Umbilical cord (tissue), 1 donor: ENCODE measurements around the gene ICAM4. TPM values are rescaled to one million over a fixed set of nuclear protein-coding genes. Genes with fewer than 3 reads are reported as not detected.

Experiments used
- total RNA-seq: library from RNA; depleted of rRNA; stranded (reverse); fragments of >200 nt; gene quantifications from one replicate; pipeline ENCODE4 v1.2.3, GENCODE V29; 2014; ENCODE audit warnings: low replicate concordance; ENCODE audit not compliant: insufficient read depth

The ICAM4 gene
- total RNA-seq, 1 donor from 2014 or later: 4.1 TPM

Other genes starting within 250 kb of the ICAM4 start
- gene SHFL, start 200.6 kb upstream of the ICAM4 start, total RNA-seq: 16.9 TPM
- gene ANGPTL6, start 184.3 kb upstream of the ICAM4 start, total RNA-seq: 1.7 TPM
- 26.0 TPM for gene PPAN, start 180.6 kb upstream of the ICAM4 start, total RNA-seq
- 18.5 TPM for gene P2RY11, start 175.3 kb upstream of the ICAM4 start, total RNA-seq
- gene EIF3G, start 167.1 kb upstream of the ICAM4 start, total RNA-seq: 216 TPM
- 11.3 TPM for gene DNMT1, start 92.0 kb upstream of the ICAM4 start, total RNA-seq
- 19.0 TPM for gene S1PR2, start 55.6 kb upstream of the ICAM4 start, total RNA-seq
- gene MRPL4, start 34.7 kb upstream of the ICAM4 start, total RNA-seq: 25.8 TPM
- gene ICAM1, start 15.8 kb upstream of the ICAM4 start, total RNA-seq: 14.2 TPM
- gene ICAM5, start 3.0 kb downstream of the ICAM4 start, total RNA-seq: 3.4 TPM
- gene ZGLP1, start 22.9 kb downstream of the ICAM4 start, total RNA-seq: 1.7 TPM
- gene FDX2, start 29.1 kb downstream of the ICAM4 start, total RNA-seq: 18.3 TPM
- 5.8 TPM for gene RAVER1, start 46.6 kb downstream of the ICAM4 start, total RNA-seq
- gene ICAM3, start 52.7 kb downstream of the ICAM4 start, total RNA-seq: 1.4 TPM
- gene TYK2, start 93.6 kb downstream of the ICAM4 start, total RNA-seq: 71.5 TPM
- gene CDC37, start 116.6 kb downstream of the ICAM4 start, total RNA-seq: 73.9 TPM
- gene PDE4A, start 133.6 kb downstream of the ICAM4 start, total RNA-seq: 4.3 TPM
- gene KEAP1, start 216.4 kb downstream of the ICAM4 start, total RNA-seq: 43.1 TPM
- gene S1PR5, start 230.5 kb downstream of the ICAM4 start, total RNA-seq: 7.5 TPM